H1 (cell line): ENCODE data around the gene XKR7. TPM values are rescaled to one million over a fixed set of nuclear protein-coding genes. Genes with fewer than 3 reads are reported as not detected.

Experiments
- CTCF ChIA-PET: fragments of 300-600 bp; sonication (Branson Sonifier 250); formaldehyde crosslinking; loops from one replicate; lab custom pipeline; 2021; ENCODE audit not compliant: partially characterized antibody; lab: Charles Lee
- POLR2A ChIA-PET: fragments of 300-600 bp; sonication (Branson Sonifier 250); formaldehyde crosslinking; loops from one replicate; lab custom pipeline; 2021; ENCODE audit warnings: inconsistent platforms; ENCODE audit not compliant: partially characterized antibody; lab: Charles Lee
- DNase-seq, 2 experiments: peaks; one replicate each; pipeline versions ENCODE4 v3.0.0 to v3.0.0-alpha.2; 2010 to 2022; ENCODE audit warnings: low spot score in 2 of 2, low read depth in 1 of 2, mixed read lengths in 1 of 2
- FAIRE-seq: peaks from 2 replicates; lab custom pipeline; 2011; peaks lifted over from hg19 to GRCh38; lab: Jason Lieb, UNC
- H2AFZ ChIP-seq: 2 replicates; pipeline ENCODE4 v1.8.1; 2012; ENCODE audit warnings: low read length, inconsistent platforms
- H2AK5ac ChIP-seq: 2 replicates; pipeline ENCODE4 v1.6.1; 2013; ENCODE audit warnings: low read depth, low read length
- H2BK120ac ChIP-seq: replicated peaks from 2 replicates; pipeline ENCODE3; 2013; ENCODE audit warnings: low read depth, low read length, inconsistent platforms
- H2BK12ac ChIP-seq: 2 replicates; pipeline ENCODE4 v1.6.1; 2013; ENCODE audit warnings: low read depth, low read length
- H2BK15ac ChIP-seq: 2 replicates; pipeline ENCODE4 v1.6.1; 2013; ENCODE audit warnings: low read length
- H2BK20ac ChIP-seq: 2 replicates; pipeline ENCODE4 v1.6.1; 2013; ENCODE audit warnings: low read length
- H2BK5ac ChIP-seq: 2 replicates; pipeline ENCODE4 v1.6.1; 2013; ENCODE audit warnings: low read depth, low read length
- H3K14ac ChIP-seq: 2 replicates; pipeline ENCODE4 v1.6.1; 2013; ENCODE audit warnings: inconsistent platforms; ENCODE audit not compliant: insufficient read length
- H3K18ac ChIP-seq: 2 replicates; pipeline ENCODE4 v1.6.1; 2013; ENCODE audit warnings: low read length; ENCODE audit errors: extremely low read depth
- H3K23ac ChIP-seq: 2 replicates; pipeline ENCODE4 v1.6.1; 2013; ENCODE audit warnings: inconsistent platforms; ENCODE audit not compliant: insufficient read length
- H3K23me2 ChIP-seq: 2 replicates; pipeline ENCODE4 v1.6.1; 2013; ENCODE audit warnings: low read depth, low read length
- H3K27ac ChIP-seq: 2 replicates; pipeline ENCODE4 v1.6.1; 2011; ENCODE audit warnings: low read depth, low read length, inconsistent platforms
- H3K27me3 ChIP-seq, 4 experiments: replicated peaks in 1 of 4; 1 replicate in 1 of 4; 2 replicates in 3 of 4; pipeline versions ENCODE4 v1.6.1 to v1.8.1; 2011 to 2013; ENCODE audit warnings: low read length in 3 of 4, mild to moderate bottlenecking in 3 of 4, inconsistent platforms in 2 of 4, mixed read lengths in 2 of 4, moderate library complexity in 1 of 4; ENCODE audit not compliant: control insufficient read depth in 3 of 4, insufficient read depth in 3 of 4; ENCODE audit errors: extremely low read depth in 1 of 4
- H3K36me3 ChIP-seq, 4 experiments: 2 replicates each; pipeline versions ENCODE4 v1.6.1 to v1.8.1; 2011 to 2013; ENCODE audit warnings: mild to moderate bottlenecking in 4 of 4, low read length in 3 of 4, moderate library complexity in 2 of 4, control low read depth in 1 of 4, inconsistent platforms in 1 of 4; ENCODE audit not compliant: insufficient read depth in 4 of 4, control insufficient read depth in 2 of 4
- H3K4ac ChIP-seq: replicated peaks from 2 replicates; pipeline ENCODE3; 2013; ENCODE audit warnings: low read length, low read depth, mixed read lengths, inconsistent platforms; ENCODE audit not compliant: insufficient read length
- H3K4me1 ChIP-seq, 4 experiments: replicated peaks in 1 of 4; 1 replicate in 1 of 4; 2 replicates in 3 of 4; pipeline versions ENCODE4 v1.6.1 to v1.8.1; 2011 to 2013; ENCODE audit warnings: low read length in 3 of 4, inconsistent platforms in 2 of 4, mixed read lengths in 1 of 4; ENCODE audit not compliant: insufficient read depth in 4 of 4, control insufficient read depth in 3 of 4
- H3K4me2 ChIP-seq, 2 experiments: 2 replicates each; pipeline versions ENCODE4 v1.6.1 to v1.8.1; 2011 to 2013; ENCODE audit warnings: low read depth in 2 of 2, low read length in 2 of 2, control low read depth in 1 of 2, inconsistent platforms in 1 of 2, mild to moderate bottlenecking in 1 of 2; ENCODE audit not compliant: insufficient read depth in 1 of 2
- H3K4me3 ChIP-seq, 4 experiments: fragments of 200-600, 300-600 bp in 1 of 4; sonication (generic), shearing (Covaris generic), sonication (Bioruptor Twin) in 1 of 4; 2 replicates each; pipeline versions ENCODE4 v1.5.1 to v1.8.1; 2011 to 2016; ENCODE audit warnings: low read length in 4 of 4, low read depth in 3 of 4, control low read depth in 2 of 4, inconsistent platforms in 2 of 4, mild to moderate bottlenecking in 2 of 4, mixed read lengths in 1 of 4, moderate library complexity in 1 of 4; ENCODE audit not compliant: insufficient read depth in 2 of 4; ENCODE audit errors: extremely low read depth in 1 of 4
- H3K56ac ChIP-seq: replicated peaks from 2 replicates; pipeline ENCODE3; 2013; ENCODE audit warnings: low read depth, mild to moderate bottlenecking, mixed read lengths, low read length, inconsistent platforms; ENCODE audit not compliant: insufficient read length
- H3K79me1 ChIP-seq: 2 replicates; pipeline ENCODE4 v1.6.1; 2013; ENCODE audit warnings: low read depth, low read length, control low read depth
- H3K79me2 ChIP-seq, 2 experiments: 2 replicates each; pipeline versions ENCODE4 v1.6.1 to v1.8.1; 2012 to 2013; ENCODE audit warnings: low read length in 2 of 2, mild to moderate bottlenecking in 2 of 2, inconsistent platforms in 1 of 2; ENCODE audit not compliant: insufficient read depth in 2 of 2, control insufficient read depth in 1 of 2
- H3K9ac ChIP-seq, 4 experiments: replicated peaks in 1 of 4; 1 replicate in 1 of 4; 2 replicates in 3 of 4; pipeline versions ENCODE4 v1.6.1 to v1.8.1; 2011 to 2013; ENCODE audit warnings: low read depth in 3 of 4, low read length in 3 of 4, control low read depth in 2 of 4, mild to moderate bottlenecking in 2 of 4, moderate library complexity in 2 of 4, inconsistent platforms in 1 of 4; ENCODE audit errors: extremely low read depth in 1 of 4
- H3K9me3 ChIP-seq, 2 experiments: 2 replicates each; pipeline versions ENCODE4 v1.6.1 to v1.8.1; 2012 to 2013; ENCODE audit warnings: mild to moderate bottlenecking in 2 of 2, moderate library complexity in 2 of 2, control low read depth in 1 of 2, inconsistent platforms in 1 of 2, low read depth in 1 of 2, low read length in 1 of 2, mixed read lengths in 1 of 2; ENCODE audit not compliant: insufficient read depth in 2 of 2
- H4K20me1 ChIP-seq, 2 experiments: replicated peaks in 1 of 2; 2 replicates each; pipeline versions ENCODE3 to v1.8.1; 2011 to 2013; ENCODE audit warnings: inconsistent platforms in 2 of 2, low read length in 2 of 2, mild to moderate bottlenecking in 1 of 2; ENCODE audit not compliant: insufficient read depth in 2 of 2, control insufficient read depth in 1 of 2
- H4K5ac ChIP-seq: 2 replicates; pipeline ENCODE4 v1.6.1; 2013; ENCODE audit warnings: low read length, low read depth, mixed read lengths, inconsistent platforms; ENCODE audit not compliant: insufficient read length
- H4K8ac ChIP-seq: 2 replicates; pipeline ENCODE4 v1.8.0; 2013; ENCODE audit warnings: mild to moderate bottlenecking, moderate library complexity, low read length, inconsistent platforms; ENCODE audit not compliant: insufficient read depth; ENCODE audit errors: extremely low read depth
- H4K91ac ChIP-seq: replicated peaks from 2 replicates; pipeline ENCODE3; 2013; ENCODE audit warnings: low read length, mixed read lengths, inconsistent platforms; ENCODE audit not compliant: insufficient read length
- BCL11A ChIP-seq, 2 experiments: IDR thresholded peaks; one replicate each; pipeline ENCODE4 v1.6.1; 2011; ENCODE audit warnings: low read depth in 2 of 2, low read length in 2 of 2, mild to moderate bottlenecking in 2 of 2
- CEBPB ChIP-seq: IDR thresholded peaks from 2 replicates; pipeline ENCODE4 v1.6.1; 2012; ENCODE audit warnings: low read depth, low read length
- CHD2 ChIP-seq: IDR thresholded peaks from 2 replicates; pipeline ENCODE4 v1.6.1; 2012; ENCODE audit warnings: low read length, improper control_type of control experiment
- EGR1 ChIP-seq: IDR thresholded peaks from 2 replicates; pipeline ENCODE4 v1.6.1; 2011; ENCODE audit warnings: low read depth, low read length, borderline replicate concordance
- GABPA ChIP-seq: IDR thresholded peaks from 2 replicates; pipeline ENCODE4 v1.6.1; 2011; ENCODE audit warnings: mild to moderate bottlenecking, low read length, moderate library complexity, borderline replicate concordance; ENCODE audit not compliant: insufficient read depth
- GTF2F1 ChIP-seq: IDR thresholded peaks from 2 replicates; pipeline ENCODE4 v1.6.1; 2012; ENCODE audit warnings: low read depth, low read length, improper control_type of control experiment, borderline replicate concordance
- MAFK ChIP-seq: IDR thresholded peaks from 2 replicates; pipeline ENCODE4 v1.6.1; 2012; ENCODE audit warnings: low read depth, mild to moderate bottlenecking, improper control_type of control experiment, low read length
- POLR2AphosphoS5 ChIP-seq: IDR thresholded peaks from 2 replicates; pipeline ENCODE4 v1.6.1; 2011; ENCODE audit warnings: low read depth, low read length
- SIX5 ChIP-seq: IDR thresholded peaks from 2 replicates; pipeline ENCODE4 v1.6.1; 2011; ENCODE audit warnings: mild to moderate bottlenecking, low read depth, low read length
- SUZ12 ChIP-seq: fragments of 200-600 bp; sonication (generic); IDR thresholded peaks from 2 replicates; pipeline ENCODE4 v1.6.1; 2012; ENCODE audit warnings: mild to moderate bottlenecking, inconsistent platforms, low read length, moderate library complexity, mixed read lengths
- TBP ChIP-seq: IDR thresholded peaks from 2 replicates; pipeline ENCODE4 v1.6.1; 2011; ENCODE audit warnings: low read depth, low read length, improper control_type of control experiment
- WGBS, 2 experiments: shearing (Covaris generic) in 1 of 2; methylation state at CpG; one replicate each; pipeline versions ENCODE4 v1.1.6 to v1.1.7; 2013 to 2015; ENCODE audit warnings: low lambda C conversion rate in 2 of 2, mixed read lengths in 2 of 2, inconsistent platforms in 1 of 2, low coverage in 1 of 2, missing lambda C conversion rate in 1 of 2; ENCODE audit not compliant: insufficient replicate concordance in 2 of 2, insufficient coverage in 1 of 2, insufficient read length in 1 of 2; ENCODE audit errors: extremely low coverage in 1 of 2, missing lambda C conversion rate in 1 of 2; 5-methylcytosine and 5-hydroxymethylcytosine counted together
- polyA plus RNA-seq, 7 experiments: library from polyadenylated mRNA; depleted of rRNA in 3 of 7; stranded (reverse) in 5 of 7; unstranded in 2 of 7; fragments of >200 nt in 5 of 7; fragments of 200-250 nt in 2 of 7; gene quantifications; 1 replicate in 5 of 7; 2 replicates in 1 of 7; 4 replicates in 1 of 7; pipeline versions ENCODE4 v1.2.1 to v1.2.3, GENCODE V29; 2011 to 2013; ENCODE audit warnings: missing spikeins in 2 of 7, mixed read lengths in 2 of 7
- total RNA-seq: library from RNA; stranded (reverse); fragmentation: NEBNext Ultra II Directional; extraction: Animal tissue kit (Norgen Biotek cat#: 25700); gene quantifications from 2 replicates; pipeline ENCODE4 v1.2.1, GENCODE V29; 2021
- TF ChIP-seq, protein P1 (sequence below): IDR thresholded peaks from 2 replicates; pipeline ENCODE4 v1.6.1; 2011; ENCODE audit warnings: low read length, improper control_type of control experiment

Gene XKR7
- total and polyA plus RNA-seq, 2 of the 8 experiments (the other 6 are each of a cell fraction or from before 2014, with no cell fraction given): 1.8 to 2.4 TPM

DNA sequence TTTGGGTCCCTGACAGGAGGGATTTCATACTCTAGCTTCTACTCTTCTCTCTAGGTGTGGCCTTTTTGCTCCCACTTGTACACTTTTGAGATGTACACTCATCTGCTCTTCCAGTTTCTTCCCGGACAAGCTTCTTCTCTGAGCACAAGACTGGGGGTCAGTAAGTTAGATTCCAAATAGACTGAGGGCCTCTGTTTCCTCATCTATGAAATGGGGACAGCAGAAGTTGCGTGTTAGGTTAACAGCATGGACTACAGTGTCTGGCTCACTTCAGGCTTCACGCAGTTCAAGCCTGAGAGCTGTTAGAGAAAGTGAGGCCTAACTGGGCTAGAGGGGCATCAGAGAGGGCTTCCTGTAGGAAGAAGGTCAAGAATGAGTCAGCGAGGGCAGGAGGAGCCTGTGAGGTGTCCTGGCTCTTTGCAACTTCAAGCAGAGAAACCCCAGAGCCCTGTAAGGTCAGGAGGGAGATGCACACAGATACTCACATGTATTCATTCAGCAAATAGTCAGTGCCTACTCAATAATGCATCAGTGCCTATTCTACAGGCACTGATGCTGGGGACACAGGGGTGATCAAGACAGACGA, 20.6 kb downstream of the XKR7 start:
- Histone ChIP-seq H3K23ac (no peak overlapping the region), H3K4me3 (no peak overlapping the region), H3K36me3 (no peaks in the 10 kb centered on the region), H2BK120ac (no peak overlapping the region), H3K27ac (no peak overlapping the region), H3K79me2 (no peaks in the 10 kb centered on the region), H3K23me2 (peaks cover 4% of the 10 kb centered on the region; the same call in 1 of the 2 replicates), H4K8ac (no peak overlapping the region), H3K9me3 (no peaks in the 10 kb centered on the region), H3K4me1 (peaks cover 0 to 3% (median 1%) of the 10 kb centered on the region in 4 experiments; a peak in 2 of 7 replicates), H2BK20ac (no peak overlapping the region), H3K56ac (no peak overlapping the region), H4K20me1 (peaks cover 0 to 2% of the 10 kb centered on the region in 2 experiments), H4K5ac (no peak overlapping the region), H3K4me2 (no peak overlapping the region), H2AFZ (no peak overlapping the region), H3K14ac (no peak overlapping the region), H3K27me3 (peaks cover 0 to 12% (median 7%) of the 10 kb centered on the region in 4 experiments; a peak in 5 of 7 replicates), H3K9ac (no peak overlapping the region), H2AK5ac (no peak overlapping the region), H2BK5ac (no peak overlapping the region), H2BK15ac (no peak overlapping the region; the same call in 1 of the 2 replicates), H4K91ac (no peak overlapping the region), H3K79me1 (no peaks in the 10 kb centered on the region), H2BK12ac (no peak overlapping the region), H3K4ac (no peak overlapping the region), H3K18ac (no peak overlapping the region)
- 83% methylated on average over 5 of the region's 5 CpGs; no CpG with 5 or more reads in 1 of the 2 experiments for WGBS, 2 experiments
- ChIA-PET CTCF (interaction anchor here (1.0 to 1.9 kb wide), 3 partner anchors 12 to 44 kb away, joined by 3 to 5 read pairs (median 4); no protein-coding TSS in a partner anchor), POLR2A (interaction anchor here (0.8 to 1.0 kb wide), 2 partner anchors 14 to 20 kb away, joined by 3 read pairs; partner anchors contain the start of gene XKR7)
- DNase-seq (no peak), FAIRE-seq (no peak)
- TF ChIP-seq GTF2F1 (no peak), SUZ12 (no peak), GABPA (no peak), TBP (no peak), BCL11A (IDR thresholded peaks at IDR 0.05; ENCODE audit: low read depth in 2 of 2, low read length in 2 of 2) (no peak), CEBPB (no peak), MAFK (no peak), POLR2AphosphoS5 (no peak), CHD2 (no peak), SIX5 (no peak), EGR1 (no peak)
- TF ChIP-seq, protein P1, sequence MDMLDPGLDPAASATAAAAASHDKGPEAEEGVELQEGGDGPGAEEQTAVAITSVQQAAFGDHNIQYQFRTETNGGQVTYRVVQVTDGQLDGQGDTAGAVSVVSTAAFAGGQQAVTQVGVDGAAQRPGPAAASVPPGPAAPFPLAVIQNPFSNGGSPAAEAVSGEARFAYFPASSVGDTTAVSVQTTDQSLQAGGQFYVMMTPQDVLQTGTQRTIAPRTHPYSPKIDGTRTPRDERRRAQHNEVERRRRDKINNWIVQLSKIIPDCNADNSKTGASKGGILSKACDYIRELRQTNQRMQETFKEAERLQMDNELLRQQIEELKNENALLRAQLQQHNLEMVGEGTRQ: no peak
